Choroid plexus epithelial cell (primary cell): ENCODE data around the gene TLR8.

Experiments
- DNase-seq: peaks from one replicate; pipeline ENCODE4 v3.0.0-alpha.2; 2010; ENCODE audit warnings: low read depth
- H3K4me3 ChIP-seq: 2 replicates; pipeline ENCODE4 v1.5.1; 2011; ENCODE audit warnings: low read depth, mild to moderate bottlenecking, control low read depth, low read length, moderate library complexity
- TF ChIP-seq, protein P1 (sequence below): conservative IDR thresholded peaks from 2 replicates; pipeline ENCODE4 v1.5.1; 2011; ENCODE audit warnings: low read depth, mild to moderate bottlenecking, control low read depth, inconsistent platforms, low read length, moderate library complexity

TLR8 gene

DNA sequence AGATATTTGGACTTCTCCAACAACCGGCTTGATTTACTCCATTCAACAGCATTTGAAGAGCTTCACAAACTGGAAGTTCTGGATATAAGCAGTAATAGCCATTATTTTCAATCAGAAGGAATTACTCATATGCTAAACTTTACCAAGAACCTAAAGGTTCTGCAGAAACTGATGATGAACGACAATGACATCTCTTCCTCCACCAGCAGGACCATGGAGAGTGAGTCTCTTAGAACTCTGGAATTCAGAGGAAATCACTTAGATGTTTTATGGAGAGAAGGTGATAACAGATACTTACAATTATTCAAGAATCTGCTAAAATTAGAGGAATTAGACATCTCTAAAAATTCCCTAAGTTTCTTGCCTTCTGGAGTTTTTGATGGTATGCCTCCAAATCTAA lies 19.3 kb upstream of the TLR8 start:
- DNase-seq: no peak
- no peak overlapping the region for H3K4me3 ChIP-seq
- TF ChIP-seq, protein P1, sequence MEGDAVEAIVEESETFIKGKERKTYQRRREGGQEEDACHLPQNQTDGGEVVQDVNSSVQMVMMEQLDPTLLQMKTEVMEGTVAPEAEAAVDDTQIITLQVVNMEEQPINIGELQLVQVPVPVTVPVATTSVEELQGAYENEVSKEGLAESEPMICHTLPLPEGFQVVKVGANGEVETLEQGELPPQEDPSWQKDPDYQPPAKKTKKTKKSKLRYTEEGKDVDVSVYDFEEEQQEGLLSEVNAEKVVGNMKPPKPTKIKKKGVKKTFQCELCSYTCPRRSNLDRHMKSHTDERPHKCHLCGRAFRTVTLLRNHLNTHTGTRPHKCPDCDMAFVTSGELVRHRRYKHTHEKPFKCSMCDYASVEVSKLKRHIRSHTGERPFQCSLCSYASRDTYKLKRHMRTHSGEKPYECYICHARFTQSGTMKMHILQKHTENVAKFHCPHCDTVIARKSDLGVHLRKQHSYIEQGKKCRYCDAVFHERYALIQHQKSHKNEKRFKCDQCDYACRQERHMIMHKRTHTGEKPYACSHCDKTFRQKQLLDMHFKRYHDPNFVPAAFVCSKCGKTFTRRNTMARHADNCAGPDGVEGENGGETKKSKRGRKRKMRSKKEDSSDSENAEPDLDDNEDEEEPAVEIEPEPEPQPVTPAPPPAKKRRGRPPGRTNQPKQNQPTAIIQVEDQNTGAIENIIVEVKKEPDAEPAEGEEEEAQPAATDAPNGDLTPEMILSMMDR: no peak

DNA sequence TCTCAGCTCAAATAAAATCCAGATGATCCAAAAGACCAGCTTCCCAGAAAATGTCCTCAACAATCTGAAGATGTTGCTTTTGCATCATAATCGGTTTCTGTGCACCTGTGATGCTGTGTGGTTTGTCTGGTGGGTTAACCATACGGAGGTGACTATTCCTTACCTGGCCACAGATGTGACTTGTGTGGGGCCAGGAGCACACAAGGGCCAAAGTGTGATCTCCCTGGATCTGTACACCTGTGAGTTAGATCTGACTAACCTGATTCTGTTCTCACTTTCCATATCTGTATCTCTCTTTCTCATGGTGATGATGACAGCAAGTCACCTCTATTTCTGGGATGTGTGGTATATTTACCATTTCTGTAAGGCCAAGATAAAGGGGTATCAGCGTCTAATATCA lies 18.7 kb upstream of the TLR8 start:
- TF ChIP-seq, protein P1: no peak
- no peak for DNase-seq
- no peak overlapping the region for H3K4me3 ChIP-seq

DNA sequence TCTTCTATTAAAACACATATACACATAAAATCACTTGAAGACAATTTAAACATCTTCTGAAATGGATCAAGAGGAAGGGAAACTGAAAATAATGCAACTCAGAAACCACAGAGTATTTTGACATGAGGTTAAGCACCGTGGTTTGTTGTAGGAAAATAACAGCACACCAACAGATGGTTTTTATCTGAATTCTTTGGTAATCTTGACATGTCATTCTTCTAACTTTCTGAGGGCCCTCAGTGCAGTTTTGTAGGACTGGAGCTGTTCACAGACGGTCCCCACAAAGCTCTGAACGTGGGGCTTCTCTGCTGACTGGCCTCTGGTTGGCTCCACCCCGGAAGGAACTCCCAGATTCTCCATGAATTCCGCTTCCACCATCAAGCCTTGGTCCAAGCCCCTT lies 16.0 kb upstream of the TLR8 start:
- no peak overlapping the region for H3K4me3 ChIP-seq
- TF ChIP-seq, protein P1: no peak
- DNase-seq: peak; percentile 14

DNA sequence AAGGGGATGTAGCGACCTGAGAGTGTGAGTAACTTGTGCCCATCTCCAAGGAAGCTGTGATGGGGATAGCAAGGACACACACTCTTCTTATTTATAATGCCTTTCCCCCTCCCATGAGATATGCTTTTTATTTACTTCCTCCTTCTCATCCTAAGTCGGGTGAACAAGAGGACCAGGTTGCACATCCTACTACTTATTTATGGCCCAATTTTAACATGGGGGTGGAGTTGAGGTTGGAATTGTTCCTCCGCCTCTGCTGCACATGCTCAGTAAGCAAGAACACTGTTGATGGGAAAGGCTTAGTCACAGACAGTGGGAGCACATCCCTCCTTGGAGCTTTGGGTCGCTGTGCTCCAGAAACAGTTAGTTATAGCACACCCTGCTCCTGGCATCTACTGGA lies 15.2 kb upstream of the TLR8 start:
- TF ChIP-seq, protein P1: no peak
- H3K4me3 ChIP-seq: no peak overlapping the region
- DNase-seq: no peak

DNA sequence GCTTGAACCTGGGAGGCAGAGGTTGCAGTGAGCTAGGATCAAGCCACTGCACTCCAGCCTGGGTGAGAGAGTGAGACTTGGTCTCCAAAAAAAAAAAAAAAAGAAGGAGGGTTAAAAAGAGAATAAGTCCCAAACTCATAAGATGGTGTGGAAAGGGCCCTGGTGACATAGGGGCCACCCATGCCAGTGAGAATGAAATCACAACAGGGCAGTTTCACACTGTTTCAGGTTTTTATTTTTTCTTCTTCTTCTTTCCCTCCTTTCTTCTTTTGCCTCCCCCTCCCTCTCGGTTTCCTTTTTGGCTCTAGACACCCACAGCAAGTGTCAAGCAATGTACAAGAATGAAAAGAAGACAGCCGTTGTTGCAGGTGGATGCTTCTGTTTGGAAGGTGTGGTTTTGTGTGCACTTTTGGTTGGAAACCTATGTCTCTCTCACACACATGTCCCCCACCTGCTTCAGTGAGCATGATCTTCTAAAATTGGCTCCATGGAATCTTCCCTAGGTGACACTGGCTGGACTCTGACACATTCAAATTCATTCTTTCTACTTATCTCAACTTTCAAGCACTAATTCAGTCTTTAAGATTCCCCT lies 14.4 kb upstream of the TLR8 start:
- no peak for DNase-seq
- TF ChIP-seq, protein P1: no peak
- H3K4me3 ChIP-seq: no peak overlapping the region

DNA sequence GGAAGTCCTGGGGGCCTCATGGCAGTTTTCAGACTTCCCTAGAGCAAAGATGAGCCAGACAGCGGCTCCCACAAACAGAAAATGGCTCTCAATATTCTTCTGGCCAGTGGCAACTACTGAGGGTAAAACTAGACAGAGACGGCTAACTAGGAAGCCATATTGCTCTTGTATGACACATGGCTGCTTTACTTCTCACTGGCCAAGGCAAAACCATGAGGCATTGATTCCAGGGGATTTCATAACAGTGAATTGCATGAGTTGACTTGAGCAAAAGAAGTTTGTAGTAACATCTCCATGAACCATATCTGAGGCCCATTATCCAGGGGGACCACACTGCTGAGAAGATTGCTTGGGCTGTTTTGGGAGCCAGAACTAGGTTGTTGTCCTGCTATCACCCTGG lies 13.7 kb upstream of the TLR8 start:
- no peak for DNase-seq

More for the DNA sequence above, 13.7 kb upstream of the TLR8 start:
- no peak overlapping the region for H3K4me3 ChIP-seq
- TF ChIP-seq, protein P1: no peak
